ENCODE results near the gene TSPAN17.

DNA sequence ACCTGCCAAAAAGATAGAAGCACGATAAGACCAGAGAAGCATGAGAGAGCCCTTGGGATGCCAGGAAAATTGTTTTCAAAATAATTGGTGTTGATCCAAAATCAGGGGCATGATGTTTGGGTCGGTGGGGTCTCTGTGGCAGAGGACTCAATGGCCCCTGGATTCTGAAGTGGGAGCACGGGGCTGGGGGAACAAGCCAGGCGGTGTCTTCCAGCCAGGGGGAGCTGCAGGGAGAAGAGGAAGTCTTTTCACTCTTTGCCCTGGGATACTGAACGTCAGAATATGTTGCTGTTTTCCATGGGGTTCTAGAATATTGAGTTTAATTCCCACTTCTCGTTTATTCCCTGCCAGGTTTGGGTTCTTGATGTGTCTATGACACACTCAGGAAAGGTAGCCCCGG is 20.4 kb downstream of the TSPAN17 start:
- no peak for TF ChIP-seq POLR2AphosphoS5 (IDR thresholded peaks at IDR 0.05; ENCODE audit: low read depth, low read length)
- no peak for TF ChIP-seq REST (IDR thresholded peaks at IDR 0.05; ENCODE audit: insufficient read depth in 1 of 2, low read depth in 2 of 2, low read length in 2 of 2)
- TF ChIP-seq TAF1 (IDR thresholded peaks at IDR 0.05; ENCODE audit: borderline replicate concordance, insufficient read depth, low read length) = no peak
- TF ChIP-seq SIN3A (IDR thresholded peaks at IDR 0.05; ENCODE audit: borderline replicate concordance, insufficient read depth, low read length) = no peak
- no peak for TF ChIP-seq FOXP2 (optimal IDR thresholded peaks at IDR 0.05; ENCODE audit: borderline replicate concordance, extremely low read depth, extremely low read length, insufficient read depth)

Data from PFSK-1 (cell line).